ENCODE results near the gene ZBTB20. TPM values are rescaled to one million over a fixed set of nuclear protein-coding genes. Genes with fewer than 3 reads are reported as not detected.

ZBTB20 gene
- total and polyA plus RNA-seq, 2 donors (not counting 1 experiment from before 2014, with no cell fraction given) = 4.0 to 22.5 TPM

DNA sequence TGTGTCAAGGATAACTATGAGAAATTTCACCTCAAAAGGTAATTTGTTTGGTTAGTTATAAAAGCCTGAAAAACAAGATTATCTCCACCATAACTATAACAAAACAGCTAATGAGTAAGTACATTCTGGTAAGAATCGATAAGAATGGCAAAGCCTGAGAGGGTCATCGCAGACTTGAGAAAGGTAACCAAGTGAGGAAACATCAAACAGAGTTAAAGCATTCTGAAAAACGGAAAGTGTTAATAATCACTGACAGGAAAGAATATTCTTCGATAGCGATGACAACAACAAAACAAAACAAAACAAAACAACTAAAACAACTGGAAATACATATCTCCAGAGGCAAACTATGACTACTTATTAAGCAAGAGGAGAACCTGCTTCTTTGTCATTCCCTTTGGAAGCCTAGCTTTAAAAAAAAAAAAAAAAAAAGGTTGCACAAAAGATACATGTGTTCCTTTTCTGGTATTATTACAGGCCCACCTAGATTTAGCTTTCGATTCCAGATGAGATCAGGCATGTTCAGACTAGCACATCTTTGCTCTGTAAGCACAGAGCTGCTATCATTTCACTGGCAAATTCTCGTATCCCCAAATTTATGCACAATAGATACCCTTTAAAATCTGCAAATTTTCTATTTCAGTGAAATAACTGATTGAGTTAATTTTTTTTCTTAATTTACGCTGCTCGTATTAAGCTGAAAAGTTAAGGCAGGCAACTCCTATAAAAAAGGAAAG lies 697.6 kb downstream of the ZBTB20 start:
- no peak for TF ChIP-seq EZH2 (IDR thresholded peaks at IDR 0.05; ENCODE audit: low read length, missing control alignments)
- TF ChIP-seq, protein P1, sequence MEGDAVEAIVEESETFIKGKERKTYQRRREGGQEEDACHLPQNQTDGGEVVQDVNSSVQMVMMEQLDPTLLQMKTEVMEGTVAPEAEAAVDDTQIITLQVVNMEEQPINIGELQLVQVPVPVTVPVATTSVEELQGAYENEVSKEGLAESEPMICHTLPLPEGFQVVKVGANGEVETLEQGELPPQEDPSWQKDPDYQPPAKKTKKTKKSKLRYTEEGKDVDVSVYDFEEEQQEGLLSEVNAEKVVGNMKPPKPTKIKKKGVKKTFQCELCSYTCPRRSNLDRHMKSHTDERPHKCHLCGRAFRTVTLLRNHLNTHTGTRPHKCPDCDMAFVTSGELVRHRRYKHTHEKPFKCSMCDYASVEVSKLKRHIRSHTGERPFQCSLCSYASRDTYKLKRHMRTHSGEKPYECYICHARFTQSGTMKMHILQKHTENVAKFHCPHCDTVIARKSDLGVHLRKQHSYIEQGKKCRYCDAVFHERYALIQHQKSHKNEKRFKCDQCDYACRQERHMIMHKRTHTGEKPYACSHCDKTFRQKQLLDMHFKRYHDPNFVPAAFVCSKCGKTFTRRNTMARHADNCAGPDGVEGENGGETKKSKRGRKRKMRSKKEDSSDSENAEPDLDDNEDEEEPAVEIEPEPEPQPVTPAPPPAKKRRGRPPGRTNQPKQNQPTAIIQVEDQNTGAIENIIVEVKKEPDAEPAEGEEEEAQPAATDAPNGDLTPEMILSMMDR (conservative IDR thresholded peaks at IDR 0.05 in 1 of 2, IDR thresholded peaks at IDR 0.05 in 1 of 2; ENCODE audit: low read depth in 1 of 2, low read length in 2 of 2) = no peak
- peak overlapping the region; percentile 12 for H3K27ac ChIP-seq (ENCODE audit: insufficient read depth, low read length)
- H3K9me3 ChIP-seq (ENCODE audit: control insufficient read depth, insufficient read depth, low read depth, low read length) = no peaks in the 10 kb centered on the region
- no peaks in the 10 kb centered on the region for H3K36me3 ChIP-seq (ENCODE audit: control insufficient read depth, insufficient read depth, low read length)
- H3K4me3 ChIP-seq (replicated peaks in 1 of 4; ENCODE audit: control extremely low read depth in 1 of 4, insufficient read depth in 1 of 4, low read depth in 3 of 4, low read length in 4 of 4) = peak overlapping the region in 2 of 4 experiments; percentile 4 to 6
- no peak overlapping the region for H3K9ac ChIP-seq (ENCODE audit: insufficient read depth, low read length)
- H3K4me1 ChIP-seq (ENCODE audit: control insufficient read depth, extremely low read depth, insufficient read depth, low read length) = no peaks in the 10 kb centered on the region
- no peak overlapping the region for H2AFZ ChIP-seq (ENCODE audit: low read length)
- H3K27me3 ChIP-seq (ENCODE audit: control insufficient read depth, insufficient read depth, low read length) = no peaks in the 10 kb centered on the region
- no peak for DNase-seq (ENCODE audit: low read depth in 2 of 2)
- H4K20me1 ChIP-seq (ENCODE audit: control insufficient read depth, extremely low read depth, insufficient read depth, low read length) = no peaks in the 10 kb centered on the region
- H3K79me2 ChIP-seq (ENCODE audit: control insufficient read depth, insufficient read depth, low read length) = no peaks in the 10 kb centered on the region
- H3K4me2 ChIP-seq (ENCODE audit: extremely low read depth, insufficient read depth, low read length) = peak overlapping the region; percentile 8

DNA sequence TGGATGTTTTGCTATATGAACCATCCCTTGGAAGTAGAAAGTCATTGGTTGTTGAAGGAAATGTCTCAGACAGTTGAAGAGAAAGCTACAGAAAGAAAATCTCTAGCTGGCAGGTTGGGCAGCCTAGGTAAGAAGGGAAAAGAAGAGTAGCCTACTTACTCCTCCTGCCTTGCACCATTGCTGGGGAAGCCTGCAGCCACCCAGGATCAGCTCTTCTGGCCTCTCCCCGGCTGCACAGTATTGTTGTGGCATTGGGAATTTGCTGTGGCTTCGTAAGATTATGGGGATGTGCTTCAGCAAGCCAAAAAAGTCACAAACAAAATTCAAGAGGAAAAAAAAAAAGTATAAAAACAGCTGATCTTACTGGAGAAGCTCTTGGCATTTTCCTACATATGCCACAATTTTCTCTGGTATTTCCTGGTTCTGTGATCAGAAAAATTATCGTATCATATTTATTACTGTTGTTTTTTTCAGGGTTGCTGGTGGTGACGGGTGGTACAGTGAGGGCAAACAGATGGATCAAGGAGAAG lies 699.1 kb downstream of the ZBTB20 start:
- H2AFZ ChIP-seq (ENCODE audit: low read length) = no peak overlapping the region
- DNase-seq (ENCODE audit: low read depth in 2 of 2) = no peak
- H3K79me2 ChIP-seq (ENCODE audit: control insufficient read depth, insufficient read depth, low read length) = no peaks in the 10 kb centered on the region
- peak overlapping the region; percentile 10 for H3K27ac ChIP-seq (ENCODE audit: insufficient read depth, low read length)
- H3K4me1 ChIP-seq (ENCODE audit: control insufficient read depth, extremely low read depth, insufficient read depth, low read length) = peaks cover 2% of the 10 kb centered on the region
- no peaks in the 10 kb centered on the region for H4K20me1 ChIP-seq (ENCODE audit: control insufficient read depth, extremely low read depth, insufficient read depth, low read length)
- TF ChIP-seq, protein P1 (conservative IDR thresholded peaks at IDR 0.05 in 1 of 2, IDR thresholded peaks at IDR 0.05 in 1 of 2; ENCODE audit: low read depth in 1 of 2, low read length in 2 of 2) = no peak
- no peak for TF ChIP-seq EZH2 (IDR thresholded peaks at IDR 0.05; ENCODE audit: low read length, missing control alignments)
- no peaks in the 10 kb centered on the region for H3K36me3 ChIP-seq (ENCODE audit: control insufficient read depth, insufficient read depth, low read length)
- H3K4me2 ChIP-seq (ENCODE audit: extremely low read depth, insufficient read depth, low read length) = no peak overlapping the region
- H3K27me3 ChIP-seq (ENCODE audit: control insufficient read depth, insufficient read depth, low read length) = no peaks in the 10 kb centered on the region
- H3K4me3 ChIP-seq (replicated peaks in 1 of 4; ENCODE audit: control extremely low read depth in 1 of 4, insufficient read depth in 1 of 4, low read depth in 3 of 4, low read length in 4 of 4) = no peak overlapping the region
- H3K9ac ChIP-seq (ENCODE audit: insufficient read depth, low read length) = no peak overlapping the region
- H3K9me3 ChIP-seq (ENCODE audit: control insufficient read depth, insufficient read depth, low read depth, low read length) = no peaks in the 10 kb centered on the region

DNA sequence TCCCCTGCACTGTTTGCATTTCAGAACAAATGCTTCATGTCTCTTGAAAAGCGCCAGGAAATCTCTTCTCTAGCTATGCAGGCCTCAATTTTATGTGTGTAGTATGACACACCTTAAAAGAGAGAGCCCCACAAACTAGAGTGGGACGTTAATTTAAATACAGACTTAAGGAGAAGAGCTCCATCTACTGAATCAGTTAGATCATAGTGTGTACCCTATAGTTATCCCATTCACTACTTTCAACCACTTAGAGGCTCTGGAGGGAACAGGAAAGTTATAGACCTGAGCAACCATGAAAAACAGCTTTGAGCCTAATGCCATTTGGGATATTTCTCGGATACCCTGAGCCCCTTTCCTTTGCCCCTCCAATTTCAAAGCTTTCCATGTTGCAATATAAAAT lies 699.5 kb downstream of the ZBTB20 start:
- peak; percentile 11 to 43 for DNase-seq (ENCODE audit: low read depth in 2 of 2)
- H3K4me2 ChIP-seq (ENCODE audit: extremely low read depth, insufficient read depth, low read length) = no peak overlapping the region
- H3K4me3 ChIP-seq (replicated peaks in 1 of 4; ENCODE audit: control extremely low read depth in 1 of 4, insufficient read depth in 1 of 4, low read depth in 3 of 4, low read length in 4 of 4) = no peak overlapping the region
- H3K9ac ChIP-seq (ENCODE audit: insufficient read depth, low read length) = no peak overlapping the region
- no peaks in the 10 kb centered on the region for H3K27me3 ChIP-seq (ENCODE audit: control insufficient read depth, insufficient read depth, low read length)
- H3K36me3 ChIP-seq (ENCODE audit: control insufficient read depth, insufficient read depth, low read length) = no peaks in the 10 kb centered on the region
- no peak overlapping the region for H2AFZ ChIP-seq (ENCODE audit: low read length)
- TF ChIP-seq, protein P1 (conservative IDR thresholded peaks at IDR 0.05 in 1 of 2, IDR thresholded peaks at IDR 0.05 in 1 of 2; ENCODE audit: low read depth in 1 of 2, low read length in 2 of 2) = no peak
- TF ChIP-seq EZH2 (IDR thresholded peaks at IDR 0.05; ENCODE audit: low read length, missing control alignments) = no peak
- H3K27ac ChIP-seq (ENCODE audit: insufficient read depth, low read length) = no peak overlapping the region
- peaks cover 6% of the 10 kb centered on the region for H3K4me1 ChIP-seq (ENCODE audit: control insufficient read depth, extremely low read depth, insufficient read depth, low read length)
- H4K20me1 ChIP-seq (ENCODE audit: control insufficient read depth, extremely low read depth, insufficient read depth, low read length) = no peaks in the 10 kb centered on the region
- H3K79me2 ChIP-seq (ENCODE audit: control insufficient read depth, insufficient read depth, low read length) = no peaks in the 10 kb centered on the region
- no peaks in the 10 kb centered on the region for H3K9me3 ChIP-seq (ENCODE audit: control insufficient read depth, insufficient read depth, low read depth, low read length)
